KMS-11 (cell line): ENCODE data around the gene BIRC7.

Experiments used
- H2AFZ ChIP-seq: fragments of 200-600 bp; sonication (generic); 2 replicates; pipeline ENCODE4 v1.6.1; 2016; ENCODE audit warnings: antibody characterized with exemption, mixed run types, low read depth
- H3K27ac ChIP-seq: fragments of 200-600 bp; sonication (generic); 2 replicates; pipeline ENCODE4 v1.6.1; 2016; ENCODE audit warnings: mild to moderate bottlenecking, mixed run types
- H3K27me3 ChIP-seq: fragments of 200-600 bp; sonication (generic); 2 replicates; pipeline ENCODE4 v1.6.1; 2017; ENCODE audit warnings: mild to moderate bottlenecking, low read depth, mixed run types, moderate library complexity; ENCODE audit not compliant: insufficient read depth
- H3K36me3 ChIP-seq: fragments of 200-600 bp; sonication (generic); 2 replicates; pipeline ENCODE4 v1.6.1; 2017; ENCODE audit warnings: mild to moderate bottlenecking, mixed run types; ENCODE audit not compliant: insufficient read depth
- H3K4me1 ChIP-seq: fragments of 200-600 bp; sonication (generic); 2 replicates; pipeline ENCODE4 v1.6.1; 2016; ENCODE audit warnings: mild to moderate bottlenecking, low read depth, mixed run types; ENCODE audit not compliant: poor library complexity, severe bottlenecking
- H3K4me2 ChIP-seq: fragments of 200-600 bp; sonication (generic); 2 replicates; pipeline ENCODE4 v1.7.0; 2016; ENCODE audit warnings: mild to moderate bottlenecking, mixed run types
- H3K4me3 ChIP-seq: fragments of 200-600 bp; sonication (generic); IDR thresholded peaks from 2 replicates; pipeline ENCODE4 v1.6.1; 2017; ENCODE audit warnings: low read depth, low read length, mixed read lengths; ENCODE audit not compliant: insufficient read depth
- H3K79me2 ChIP-seq: fragments of 200-600 bp; sonication (generic); 2 replicates; pipeline ENCODE4 v1.6.1; 2016; ENCODE audit warnings: low read depth, mixed run types; ENCODE audit not compliant: insufficient read depth
- H3K9ac ChIP-seq: fragments of 200-600 bp; sonication (generic); 2 replicates; pipeline ENCODE4 v1.6.1; 2016; ENCODE audit warnings: mild to moderate bottlenecking, mixed run types
- H4K20me1 ChIP-seq: fragments of 200-600 bp; sonication (generic); 2 replicates; pipeline ENCODE4 v1.6.1; 2016; ENCODE audit warnings: mild to moderate bottlenecking, mixed run types; ENCODE audit not compliant: insufficient read depth
- TF ChIP-seq, protein P1 (sequence below): fragments of 200-600 bp; sonication (generic); conservative IDR thresholded peaks from 2 replicates; pipeline ENCODE4 v1.6.1; 2017; ENCODE audit warnings: low read depth, mild to moderate bottlenecking, antibody characterized with exemption, low read length, moderate library complexity, mixed read lengths

Gene BIRC7

GRCh38 chr20:63232235-63233060 lies 3.3 kb upstream of the BIRC7 start:
- H3K4me3 ChIP-seq, result no peak overlapping the region
- no peaks in the 10 kb centered on the region for H3K4me1 ChIP-seq
- peaks cover 94% of the 10 kb centered on the region for H3K27me3 ChIP-seq
- TF ChIP-seq, protein P1, sequence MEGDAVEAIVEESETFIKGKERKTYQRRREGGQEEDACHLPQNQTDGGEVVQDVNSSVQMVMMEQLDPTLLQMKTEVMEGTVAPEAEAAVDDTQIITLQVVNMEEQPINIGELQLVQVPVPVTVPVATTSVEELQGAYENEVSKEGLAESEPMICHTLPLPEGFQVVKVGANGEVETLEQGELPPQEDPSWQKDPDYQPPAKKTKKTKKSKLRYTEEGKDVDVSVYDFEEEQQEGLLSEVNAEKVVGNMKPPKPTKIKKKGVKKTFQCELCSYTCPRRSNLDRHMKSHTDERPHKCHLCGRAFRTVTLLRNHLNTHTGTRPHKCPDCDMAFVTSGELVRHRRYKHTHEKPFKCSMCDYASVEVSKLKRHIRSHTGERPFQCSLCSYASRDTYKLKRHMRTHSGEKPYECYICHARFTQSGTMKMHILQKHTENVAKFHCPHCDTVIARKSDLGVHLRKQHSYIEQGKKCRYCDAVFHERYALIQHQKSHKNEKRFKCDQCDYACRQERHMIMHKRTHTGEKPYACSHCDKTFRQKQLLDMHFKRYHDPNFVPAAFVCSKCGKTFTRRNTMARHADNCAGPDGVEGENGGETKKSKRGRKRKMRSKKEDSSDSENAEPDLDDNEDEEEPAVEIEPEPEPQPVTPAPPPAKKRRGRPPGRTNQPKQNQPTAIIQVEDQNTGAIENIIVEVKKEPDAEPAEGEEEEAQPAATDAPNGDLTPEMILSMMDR, result no peak
- no peaks in the 10 kb centered on the region for H4K20me1 ChIP-seq
- H3K27ac ChIP-seq, result no peak overlapping the region
- no peak overlapping the region for H3K4me2 ChIP-seq
- H3K79me2 ChIP-seq, result no peaks in the 10 kb centered on the region
- no peak overlapping the region for H2AFZ ChIP-seq
- H3K9ac ChIP-seq, result no peak overlapping the region
- H3K36me3 ChIP-seq, result no peaks in the 10 kb centered on the region

- Histone ChIP-seq H2AFZ (no peak overlapping the region), H3K36me3 (no peaks in the 10 kb centered on the region), H3K27me3 (peaks cover 96% of the 10 kb centered on the region), H3K4me2 (no peak overlapping the region), H3K4me3 (no peak overlapping the region), H3K27ac (no peak overlapping the region), H4K20me1 (no peaks in the 10 kb centered on the region), H3K79me2 (no peaks in the 10 kb centered on the region), H3K9ac (no peak overlapping the region), H3K4me1 (no peaks in the 10 kb centered on the region)
- TF ChIP-seq, protein P1, result no peak
These were observed 2.7 kb upstream of the BIRC7 start for GRCh38 chr20:63233061-63233344.

DNA sequence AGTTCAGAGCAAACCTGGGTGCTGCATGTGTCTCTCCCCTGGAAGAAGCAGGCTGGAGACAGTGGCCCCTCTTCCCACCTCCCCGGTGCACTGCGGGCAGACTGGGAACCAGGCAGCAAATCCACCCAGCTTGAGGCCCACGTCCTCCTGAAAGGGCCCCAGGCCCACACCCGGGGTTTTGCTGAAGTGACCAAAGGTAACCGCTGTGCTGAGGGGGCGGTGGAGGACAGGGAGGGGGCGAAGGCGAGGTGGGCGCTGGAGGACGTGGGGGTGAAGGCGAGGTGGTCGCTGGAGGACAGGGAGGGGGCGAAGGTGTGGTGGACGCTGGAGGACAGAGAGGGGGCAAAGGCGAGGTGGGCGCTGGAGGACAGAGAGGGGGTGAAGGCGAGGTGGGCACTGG lies 1.8 kb upstream of the BIRC7 start:
- Histone ChIP-seq H3K4me3 (no peak overlapping the region), H3K4me1 (no peaks in the 10 kb centered on the region), H2AFZ (no peak overlapping the region)

DNA sequence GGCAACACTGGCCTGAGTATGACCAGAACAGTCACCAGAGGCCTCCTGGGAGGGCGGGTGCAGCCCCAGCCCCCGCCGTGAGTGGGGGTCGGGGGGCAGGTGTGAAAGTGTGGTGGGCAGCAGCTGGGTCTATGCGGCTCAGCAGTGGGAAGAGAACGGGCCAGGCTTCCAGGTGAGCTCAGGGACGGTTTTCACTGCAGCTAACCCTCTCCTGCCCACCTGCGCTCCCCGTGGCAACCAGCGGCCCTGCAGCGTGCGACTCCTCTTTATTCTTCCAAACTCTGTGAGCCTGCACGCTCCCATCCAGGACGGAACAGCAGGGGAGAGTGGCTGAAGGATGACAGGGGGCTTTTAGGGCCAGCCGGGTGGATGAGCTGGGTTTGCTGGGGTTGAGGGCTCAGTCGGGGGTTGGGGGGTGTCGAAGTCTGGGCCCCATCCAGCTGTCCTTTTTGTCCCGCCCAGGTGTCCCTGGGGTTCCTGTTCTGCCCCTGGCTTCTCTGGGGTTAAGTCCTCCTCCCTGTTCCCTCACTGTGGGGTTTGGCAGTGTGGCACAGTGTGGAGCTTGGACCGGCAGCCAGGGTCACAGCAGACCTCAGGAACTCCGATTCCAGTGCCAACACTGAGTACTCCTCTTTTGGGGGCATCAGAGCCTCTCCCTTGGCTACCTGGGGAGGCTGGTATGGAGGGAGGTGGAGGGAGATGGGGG lies 859 bp upstream of the BIRC7 start:
- H3K27ac ChIP-seq, result no peak overlapping the region
- no peak overlapping the region for H2AFZ ChIP-seq
- H3K4me3 ChIP-seq, result no peak overlapping the region
- H3K4me2 ChIP-seq, result no peak overlapping the region
- H4K20me1 ChIP-seq, result no peaks in the 10 kb centered on the region
- H3K27me3 ChIP-seq, result peaks cover 96% of the 10 kb centered on the region
- H3K9ac ChIP-seq, result no peak overlapping the region
- TF ChIP-seq, protein P1, result peak; percentile 59
- no peaks in the 10 kb centered on the region for H3K4me1 ChIP-seq
- no peaks in the 10 kb centered on the region for H3K79me2 ChIP-seq
- no peaks in the 10 kb centered on the region for H3K36me3 ChIP-seq

More for the DNA sequence above, 1.8 kb upstream of the BIRC7 start:
- H4K20me1 ChIP-seq, result no peaks in the 10 kb centered on the region
- no peak overlapping the region for H3K9ac ChIP-seq
- peaks cover 96% of the 10 kb centered on the region for H3K27me3 ChIP-seq
- H3K36me3 ChIP-seq, result no peaks in the 10 kb centered on the region
- no peak overlapping the region for H3K4me2 ChIP-seq
- TF ChIP-seq, protein P1, result no peak
- no peak overlapping the region for H3K27ac ChIP-seq
- H3K79me2 ChIP-seq, result no peaks in the 10 kb centered on the region
